HepG2 (cell line): ENCODE measurements around the gene DMGDH. TPM values are rescaled to one million over a fixed set of nuclear protein-coding genes. Genes with fewer than 3 reads are reported as not detected.

Experiments used
- ATAD3A ChIP-seq: sonication (generic); formaldehyde crosslinking; IDR thresholded peaks from 2 replicates; pipeline ENCODE4 v1.4.0; 2020; ENCODE audit warnings: missing genetic modification reagents
- BRF2 ChIP-seq: sonication (generic); formaldehyde crosslinking; IDR thresholded peaks from 2 replicates; pipeline ENCODE4 v1.8.1; 2022; ENCODE audit warnings: mild to moderate bottlenecking, missing genetic modification reagents
- CBX5 ChIP-seq: sonication (generic); formaldehyde crosslinking; IDR thresholded peaks from 2 replicates; pipeline ENCODE4 v1.4.0; 2020; ENCODE audit warnings: missing genetic modification reagents, borderline replicate concordance
- ELK4 ChIP-seq: sonication (generic); formaldehyde crosslinking; IDR thresholded peaks from 2 replicates; pipeline ENCODE4 v1.9.0; 2021; ENCODE audit warnings: missing genetic modification reagents, borderline replicate concordance
- MXD4 ChIP-seq: IDR thresholded peaks from 2 replicates; pipeline ENCODE4 v1.6.1; 2016; ENCODE audit warnings: mild to moderate bottlenecking, missing biosample characterization, missing genetic modification reagents
- POGK ChIP-seq: sonication (generic); formaldehyde crosslinking; conservative IDR thresholded peaks from 2 replicates; pipeline ENCODE4 v1.8.0; 2022; ENCODE audit warnings: mild to moderate bottlenecking, moderate library complexity, missing genetic modification reagents
- SOX13 ChIP-seq, 3 experiments: fragments of 450-650 bp in 1 of 3; sonication (generic) in 1 of 3; formaldehyde crosslinking in 1 of 3; IDR thresholded peaks in 2 of 3; conservative IDR thresholded peaks in 1 of 3; 2 replicates each; pipeline versions ENCODE4 v1.5.0 to v1.6.1; 2016 to 2020; ENCODE audit warnings: antibody characterized with exemption in 1 of 3, mild to moderate bottlenecking in 1 of 3, missing compliant biosample characterization in 1 of 3, missing genetic modification reagents in 1 of 3, moderate library complexity in 1 of 3
- ZBTB42 ChIP-seq: sonication (generic); formaldehyde crosslinking; IDR thresholded peaks from 2 replicates; pipeline ENCODE4 v1.5.0; 2020; ENCODE audit warnings: mild to moderate bottlenecking, missing genetic modification reagents
- ZNF260 ChIP-seq: sonication (generic); formaldehyde crosslinking; IDR thresholded peaks from 2 replicates; pipeline ENCODE4 v1.4.0; 2020; ENCODE audit warnings: missing genetic modification reagents, low read depth, mild to moderate bottlenecking, borderline replicate concordance
- ZNF292 ChIP-seq: sonication (generic); formaldehyde crosslinking; IDR thresholded peaks from 2 replicates; pipeline ENCODE4 v1.8.1; 2022; ENCODE audit warnings: mild to moderate bottlenecking, low read depth, missing genetic modification reagents, borderline replicate concordance
- ZNF746 ChIP-seq: sonication (generic); formaldehyde crosslinking; IDR thresholded peaks from 2 replicates; pipeline ENCODE4 v1.8.0; 2022; ENCODE audit warnings: mild to moderate bottlenecking, missing genetic modification reagents
- ZNF777 ChIP-seq: sonication (generic); formaldehyde crosslinking; IDR thresholded peaks from 2 replicates; pipeline ENCODE4 v1.4.0; 2020; ENCODE audit warnings: missing genetic modification reagents
- ZNF883 ChIP-seq: sonication (generic); formaldehyde crosslinking; IDR thresholded peaks from 2 replicates; pipeline ENCODE4 v1.5.1; 2020; ENCODE audit warnings: mild to moderate bottlenecking, missing genetic modification reagents; ENCODE audit errors: not compliant biosample characterization
- ZXDC ChIP-seq: sonication (generic); formaldehyde crosslinking; IDR thresholded peaks from 2 replicates; pipeline ENCODE4 v1.5.0; 2020; ENCODE audit warnings: mild to moderate bottlenecking, missing genetic modification reagents
- polyA plus RNA-seq, 8 experiments: library from polyadenylated mRNA; depleted of rRNA in 3 of 8; stranded (reverse) in 7 of 8; unstranded in 1 of 8; fragments of >200 nt; fragmentation: Illumina TruSeq in 4 of 8; extraction: Trizol in 4 of 8; gene quantifications; 2 replicates each; pipeline versions ENCODE4 v1.2.1 to v1.2.3, GENCODE V29; 2011 to 2016; ENCODE audit warnings: low read depth in 4 of 8, missing spikeins in 1 of 8, mixed read lengths in 1 of 8; ENCODE audit not compliant: insufficient read depth in 1 of 8
- total RNA-seq, 5 experiments: library from RNA; depleted of rRNA; stranded (reverse); fragments of >200 nt; fragmentation: Illumina TruSeq; extraction: Trizol; gene quantifications; 2 replicates each; pipeline ENCODE4 v1.2.3, GENCODE V29; 2016; ENCODE audit warnings: low read depth in 1 of 5

Gene DMGDH
- total and polyA plus RNA-seq, 2 of the 13 experiments (the other 11 are each of a cell fraction or from before 2014, with no cell fraction given), result 3.6 to 7.9 TPM

- TF ChIP-seq BRF2 (no peak), ZNF883 (CRISPR knock-in tag) (no peak), SOX13 (IDR thresholded peaks at IDR 0.05) (no peak), SOX13 (CRISPR knock-in tag; conservative IDR thresholded peaks at IDR 0.05 in 1 of 2, IDR thresholded peaks at IDR 0.05 in 1 of 2) (no peak), ATAD3A (no peak), CBX5 (CRISPR knock-in tag) (0 out of 2 replicates have a peak, but pooled peaks have one; percentile 56), MXD4 (CRISPR knock-in tag) (0 out of 2 replicates have a peak, but pooled peaks have one; percentile 50), ZXDC (no peak; the same call in 1 of the 2 replicates), ELK4 (no peak), ZBTB42 (CRISPR knock-in tag) (no peak), ZNF260 (CRISPR knock-in tag) (no peak), ZNF292 (CRISPR knock-in tag) (no peak), ZNF777 (CRISPR knock-in tag) (peak; percentile 94), POGK (CRISPR knock-in tag) (0 out of 2 replicates have a peak, but pooled peaks have one; percentile 20), ZNF746 (CRISPR knock-in tag) (no peak)
Measured at GRCh38 chr5:79069488-79070349, at the start of gene DMGDH, which contains the start of gene BHMT2 (continued).
